Suprapubic skin (tissue), 4 donors: Measurements from ENCODE around the gene XXYLT1. TPM values are rescaled to one million over a fixed set of nuclear protein-coding genes. Genes with fewer than 3 reads are reported as not detected.

Source experiments
- DNase-seq, 2 donors: peaks; one replicate each; pipeline ENCODE4 v3.0.0-alpha.2; 2019; ENCODE audit warnings: low spot score in 2 of 2
- H3K27ac ChIP-seq: fragments of 200-600 bp; sonication (generic); one replicate; pipeline ENCODE4 v1.5.1; 2019
- H3K27me3 ChIP-seq: fragments of 200-600 bp; sonication (generic); one replicate; pipeline ENCODE4 v1.5.1; 2019
- H3K36me3 ChIP-seq: fragments of 200-600 bp; sonication (generic); one replicate; pipeline ENCODE4 v1.5.1; 2019
- H3K4me1 ChIP-seq: fragments of 200-600 bp; sonication (generic); one replicate; pipeline ENCODE4 v1.5.1; 2019
- H3K4me3 ChIP-seq: fragments of 200-600 bp; sonication (generic); one replicate; pipeline ENCODE4 v1.5.1; 2019; ENCODE audit warnings: mild to moderate bottlenecking
- H3K9me3 ChIP-seq: fragments of 200-600 bp; sonication (generic); one replicate; pipeline ENCODE4 v1.5.1; 2019
- EP300 ChIP-seq: sonication (generic); formaldehyde crosslinking; IDR thresholded peaks from one replicate; pipeline ENCODE4 v1.6.1; 2017; ENCODE audit warnings: antibody characterized with exemption
- POLR2A ChIP-seq, 2 donors: fragments of 450-650 bp; IDR thresholded peaks; one replicate each; pipeline ENCODE4 v1.6.1; 2017; ENCODE audit warnings: antibody characterized with exemption in 2 of 2, mild to moderate bottlenecking in 2 of 2, moderate library complexity in 2 of 2
- POLR2AphosphoS5 ChIP-seq, 3 donors: sonication (generic); formaldehyde crosslinking; IDR thresholded peaks; one replicate each; pipeline ENCODE4 v1.6.1; 2017; ENCODE audit warnings: antibody characterized with exemption in 3 of 3
- WGBS: methylation state at CpG from one replicate; pipeline ENCODE4 v1.1.5; 2018; 5-methylcytosine and 5-hydroxymethylcytosine counted together
- total RNA-seq, 4 donors: library from RNA; depleted of rRNA; stranded (reverse); fragments of >200 nt; gene quantifications; one replicate each; pipeline ENCODE4 v1.1.0, GENCODE V29; 2016
- TF ChIP-seq, protein P1 (sequence below), 2 donors: fragments of 200-600 bp in 1 of 2; fragments of 450-650 bp in 1 of 2; sonication (generic) in 1 of 2; IDR thresholded peaks; one replicate each; pipeline ENCODE4 v1.5.1; 2016 to 2019; ENCODE audit warnings: antibody characterized with exemption in 2 of 2, mild to moderate bottlenecking in 1 of 2, moderate library complexity in 1 of 2

XXYLT1 gene
- total RNA-seq, 4 donors from 2014 or later = 8.0 to 19.4 (median 13.2) TPM

DNA sequence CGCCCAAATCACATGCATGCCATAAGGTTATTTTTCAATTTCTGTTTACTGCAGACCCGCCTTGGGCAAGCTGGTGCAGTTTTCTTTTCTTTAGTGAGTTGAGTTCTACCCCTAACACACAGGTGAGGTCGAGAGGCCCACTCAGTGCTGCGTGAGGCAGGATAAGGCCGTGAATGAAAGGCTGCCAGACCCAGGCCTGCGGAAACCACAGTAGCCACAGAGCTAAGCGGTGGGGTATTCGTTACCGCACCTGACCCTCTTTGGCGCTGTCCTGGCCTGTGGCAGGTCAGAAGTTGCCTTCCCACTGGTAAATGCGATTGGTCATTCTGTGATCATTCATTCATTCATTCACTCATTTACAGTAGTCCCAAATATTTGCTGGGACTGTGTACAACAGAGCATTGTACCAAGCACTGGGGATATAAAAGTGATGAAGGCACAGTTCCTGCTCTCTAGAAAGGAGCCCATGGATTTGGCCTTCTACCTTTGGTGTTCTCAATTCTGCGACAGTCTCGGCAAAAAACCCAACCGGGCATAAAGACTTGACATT is 144.8 kb downstream of the XXYLT1 start:
- Histone ChIP-seq H3K27me3 (no peaks in the 10 kb centered on the region), H3K4me3 (no peak overlapping the region), H3K27ac (no peak overlapping the region), H3K9me3 (no peaks in the 10 kb centered on the region), H3K4me1 (peaks cover 10% of the 10 kb centered on the region), H3K36me3 (no peaks in the 10 kb centered on the region)
- no peak for DNase-seq
- TF ChIP-seq, protein P1, sequence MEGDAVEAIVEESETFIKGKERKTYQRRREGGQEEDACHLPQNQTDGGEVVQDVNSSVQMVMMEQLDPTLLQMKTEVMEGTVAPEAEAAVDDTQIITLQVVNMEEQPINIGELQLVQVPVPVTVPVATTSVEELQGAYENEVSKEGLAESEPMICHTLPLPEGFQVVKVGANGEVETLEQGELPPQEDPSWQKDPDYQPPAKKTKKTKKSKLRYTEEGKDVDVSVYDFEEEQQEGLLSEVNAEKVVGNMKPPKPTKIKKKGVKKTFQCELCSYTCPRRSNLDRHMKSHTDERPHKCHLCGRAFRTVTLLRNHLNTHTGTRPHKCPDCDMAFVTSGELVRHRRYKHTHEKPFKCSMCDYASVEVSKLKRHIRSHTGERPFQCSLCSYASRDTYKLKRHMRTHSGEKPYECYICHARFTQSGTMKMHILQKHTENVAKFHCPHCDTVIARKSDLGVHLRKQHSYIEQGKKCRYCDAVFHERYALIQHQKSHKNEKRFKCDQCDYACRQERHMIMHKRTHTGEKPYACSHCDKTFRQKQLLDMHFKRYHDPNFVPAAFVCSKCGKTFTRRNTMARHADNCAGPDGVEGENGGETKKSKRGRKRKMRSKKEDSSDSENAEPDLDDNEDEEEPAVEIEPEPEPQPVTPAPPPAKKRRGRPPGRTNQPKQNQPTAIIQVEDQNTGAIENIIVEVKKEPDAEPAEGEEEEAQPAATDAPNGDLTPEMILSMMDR (IDR thresholded peaks at IDR 0.05) = no peak
- TF ChIP-seq POLR2A (IDR thresholded peaks at IDR 0.05) (no peak), EP300 (no peak), POLR2AphosphoS5 (IDR thresholded peaks at IDR 0.05) (no peak)
- WGBS = 95% methylated on average over 14 of the region's 14 CpGs

- DNase-seq = no peak
- H3K27ac ChIP-seq = no peak overlapping the region
- no peak overlapping the region for H3K4me3 ChIP-seq
- peaks cover 5% of the 10 kb centered on the region for H3K4me1 ChIP-seq
- no peak for TF ChIP-seq POLR2AphosphoS5 (IDR thresholded peaks at IDR 0.05)
- TF ChIP-seq, protein P1 (IDR thresholded peaks at IDR 0.05) = no peak
- no peak for TF ChIP-seq POLR2A (IDR thresholded peaks at IDR 0.05)
- TF ChIP-seq EP300 = no peak
- H3K36me3 ChIP-seq = no peaks in the 10 kb centered on the region
- no peaks in the 10 kb centered on the region for H3K9me3 ChIP-seq
- no peaks in the 10 kb centered on the region for H3K27me3 ChIP-seq
- 93% methylated on average over 11 of the region's 11 CpGs for WGBS
Observed at GRCh38 chr3:195125646-195126045, 145.3 kb downstream of the XXYLT1 start.

- WGBS = 74% methylated on average over 17 of the region's 18 CpGs
- no peak overlapping the region for H3K27ac ChIP-seq
Observed at GRCh38 chr3:195124378-195124992, 146.5 kb downstream of the XXYLT1 start.

DNA sequence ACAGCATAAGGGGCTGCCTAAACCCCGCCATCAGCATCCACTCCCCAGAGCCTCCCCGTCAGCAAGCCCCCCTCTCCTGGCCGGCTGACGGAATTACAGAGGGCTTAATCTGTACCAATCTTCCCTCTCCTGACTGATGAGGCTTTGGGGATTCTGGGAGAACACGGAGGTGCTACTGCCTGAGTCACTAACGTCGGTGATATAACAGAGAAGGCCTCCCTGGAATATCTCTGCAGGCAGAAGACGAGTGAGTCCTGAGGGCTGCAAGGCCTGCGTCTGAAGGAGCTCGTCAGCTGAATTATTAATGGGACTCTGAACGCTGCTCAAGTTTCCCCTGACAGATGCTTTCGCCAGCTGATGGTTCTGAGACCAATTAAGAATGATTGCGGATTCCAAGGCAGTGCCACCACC is 147.7 kb downstream of the XXYLT1 start:
- H3K27ac ChIP-seq = no peak overlapping the region
- H3K36me3 ChIP-seq = no peaks in the 10 kb centered on the region
- H3K9me3 ChIP-seq = no peaks in the 10 kb centered on the region
- no peaks in the 10 kb centered on the region for H3K27me3 ChIP-seq
- TF ChIP-seq POLR2AphosphoS5 (IDR thresholded peaks at IDR 0.05) = no peak
- no peak for TF ChIP-seq EP300
- TF ChIP-seq, protein P1 (IDR thresholded peaks at IDR 0.05) = no peak
- no peak for TF ChIP-seq POLR2A (IDR thresholded peaks at IDR 0.05)
- WGBS = 77% methylated on average over 10 of the region's 13 CpGs
- H3K4me3 ChIP-seq = no peak overlapping the region
- DNase-seq = no peak
- H3K4me1 ChIP-seq = peaks cover 10% of the 10 kb centered on the region

More at GRCh38 chr3:195124378-195124992, 146.5 kb downstream of the XXYLT1 start:
- Histone ChIP-seq H3K4me1 (peaks cover 6% of the 10 kb centered on the region), H3K27me3 (no peaks in the 10 kb centered on the region), H3K9me3 (no peaks in the 10 kb centered on the region), H3K4me3 (no peak overlapping the region), H3K36me3 (no peaks in the 10 kb centered on the region)
- TF ChIP-seq POLR2AphosphoS5 (IDR thresholded peaks at IDR 0.05) (no peak), POLR2A (IDR thresholded peaks at IDR 0.05) (no peak), EP300 (no peak)
- TF ChIP-seq, protein P1 (IDR thresholded peaks at IDR 0.05) = no peak
- DNase-seq = no peak

DNA sequence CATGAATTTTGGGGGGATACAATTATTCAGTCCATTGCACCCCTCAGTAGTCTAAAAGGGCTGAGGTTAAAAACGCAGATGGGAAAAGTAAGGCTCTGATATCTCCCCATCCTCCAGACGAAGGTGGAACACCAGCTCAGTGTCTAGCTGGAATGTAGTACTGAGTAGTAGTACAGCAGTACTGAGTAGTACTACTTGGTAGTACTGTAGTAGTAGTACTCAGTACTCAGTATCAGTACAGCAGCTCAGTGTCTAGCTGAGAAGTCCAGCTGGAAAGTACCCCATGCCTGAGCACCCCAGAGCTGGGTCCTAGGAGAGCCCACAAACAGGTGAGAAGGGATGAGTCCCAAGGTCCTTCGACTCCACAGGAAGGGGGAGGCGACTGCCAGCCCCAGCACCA is 148.7 kb downstream of the XXYLT1 start:
- Histone ChIP-seq H3K27me3 (no peaks in the 10 kb centered on the region), H3K27ac (no peak overlapping the region), H3K9me3 (no peaks in the 10 kb centered on the region), H3K4me3 (no peak overlapping the region), H3K4me1 (peaks cover 14% of the 10 kb centered on the region), H3K36me3 (no peaks in the 10 kb centered on the region)
- DNase-seq = no peak
- 97% methylated on average over 4 of the region's 4 CpGs for WGBS
- TF ChIP-seq POLR2AphosphoS5 (IDR thresholded peaks at IDR 0.05) = no peak

- H3K27me3 ChIP-seq = no peaks in the 10 kb centered on the region
- 93% methylated on average over 1 of the region's 2 CpGs for WGBS
- no peaks in the 10 kb centered on the region for H3K9me3 ChIP-seq
- no peak for DNase-seq
- TF ChIP-seq, protein P1 (IDR thresholded peaks at IDR 0.05) = no peak
- TF ChIP-seq EP300 = no peak
- TF ChIP-seq POLR2AphosphoS5 (IDR thresholded peaks at IDR 0.05) = no peak
- TF ChIP-seq POLR2A (IDR thresholded peaks at IDR 0.05) = no peak
- peaks cover 14% of the 10 kb centered on the region for H3K4me1 ChIP-seq
- H3K4me3 ChIP-seq = no peak overlapping the region
- H3K36me3 ChIP-seq = no peaks in the 10 kb centered on the region
- H3K27ac ChIP-seq = peak overlapping the region; percentile 40
Observed at GRCh38 chr3:195120267-195120601, 150.7 kb downstream of the XXYLT1 start.
